Testis (tissue), 2 donors: Measurements from ENCODE around the gene SLC44A1.

Experiments used
- POLR2A ChIP-seq: fragments of 450-650 bp; IDR thresholded peaks from one replicate; pipeline ENCODE4 v1.6.1; 2017; ENCODE audit warnings: antibody characterized with exemption, mild to moderate bottlenecking, moderate library complexity
- TF ChIP-seq, protein P1 (sequence below), 3 experiments: fragments of 450-650 bp in 2 of 3; fragments of 200-600 bp in 1 of 3; sonication (generic) in 1 of 3; IDR thresholded peaks; one replicate each; pipeline ENCODE4 v1.5.1; 2016 to 2019; ENCODE audit warnings: antibody characterized with exemption in 3 of 3, mild to moderate bottlenecking in 2 of 3, moderate library complexity in 1 of 3

DNA sequence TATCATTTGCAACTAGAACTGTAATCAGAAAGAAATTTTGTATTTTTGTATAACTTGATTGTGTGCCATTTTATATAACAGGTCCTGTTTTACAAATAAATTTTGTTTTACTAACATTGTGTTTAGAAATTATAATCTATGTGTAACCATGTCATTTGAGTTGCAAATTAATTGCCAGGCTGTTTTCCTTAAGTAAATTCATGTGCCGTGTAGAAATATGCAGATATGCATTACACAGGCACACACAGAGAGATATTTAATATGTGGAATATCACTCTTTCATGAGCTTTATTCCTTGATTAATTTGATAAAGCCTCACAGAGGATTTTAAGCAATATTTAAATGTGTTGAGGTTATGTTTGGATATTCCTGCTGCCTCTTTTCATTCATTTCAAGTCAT is 146.8 kb downstream of the SLC44A1 start:
- TF ChIP-seq POLR2A, result no peak
- TF ChIP-seq, protein P1, sequence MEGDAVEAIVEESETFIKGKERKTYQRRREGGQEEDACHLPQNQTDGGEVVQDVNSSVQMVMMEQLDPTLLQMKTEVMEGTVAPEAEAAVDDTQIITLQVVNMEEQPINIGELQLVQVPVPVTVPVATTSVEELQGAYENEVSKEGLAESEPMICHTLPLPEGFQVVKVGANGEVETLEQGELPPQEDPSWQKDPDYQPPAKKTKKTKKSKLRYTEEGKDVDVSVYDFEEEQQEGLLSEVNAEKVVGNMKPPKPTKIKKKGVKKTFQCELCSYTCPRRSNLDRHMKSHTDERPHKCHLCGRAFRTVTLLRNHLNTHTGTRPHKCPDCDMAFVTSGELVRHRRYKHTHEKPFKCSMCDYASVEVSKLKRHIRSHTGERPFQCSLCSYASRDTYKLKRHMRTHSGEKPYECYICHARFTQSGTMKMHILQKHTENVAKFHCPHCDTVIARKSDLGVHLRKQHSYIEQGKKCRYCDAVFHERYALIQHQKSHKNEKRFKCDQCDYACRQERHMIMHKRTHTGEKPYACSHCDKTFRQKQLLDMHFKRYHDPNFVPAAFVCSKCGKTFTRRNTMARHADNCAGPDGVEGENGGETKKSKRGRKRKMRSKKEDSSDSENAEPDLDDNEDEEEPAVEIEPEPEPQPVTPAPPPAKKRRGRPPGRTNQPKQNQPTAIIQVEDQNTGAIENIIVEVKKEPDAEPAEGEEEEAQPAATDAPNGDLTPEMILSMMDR (IDR thresholded peaks at IDR 0.05), result no peak
